HK-2 (cell line): Measurements from ENCODE around the gene SCN5A.

ENCODE experiments used
- DNase-seq: peaks from one replicate; pipeline ENCODE4 v3.0.0-alpha.2; 2018; ENCODE audit not compliant: unreplicated experiment

SCN5A gene

GRCh38 chr3:38600551-38600950, 48.9 kb downstream of the SCN5A start:
- DNase-seq = no peak

- DNase-seq = no peak
These were observed 49.6 kb downstream of the SCN5A start for GRCh38 chr3:38599886-38600285.

GRCh38 chr3:38598791-38599190, 50.7 kb downstream of the SCN5A start:
- DNase-seq = no peak

GRCh38 chr3:38597502-38598060, 51.9 kb downstream of the SCN5A start:
- no peak for DNase-seq

- no peak for DNase-seq
These were observed 54.1 kb downstream of the SCN5A start for GRCh38 chr3:38595393-38595792.

DNA sequence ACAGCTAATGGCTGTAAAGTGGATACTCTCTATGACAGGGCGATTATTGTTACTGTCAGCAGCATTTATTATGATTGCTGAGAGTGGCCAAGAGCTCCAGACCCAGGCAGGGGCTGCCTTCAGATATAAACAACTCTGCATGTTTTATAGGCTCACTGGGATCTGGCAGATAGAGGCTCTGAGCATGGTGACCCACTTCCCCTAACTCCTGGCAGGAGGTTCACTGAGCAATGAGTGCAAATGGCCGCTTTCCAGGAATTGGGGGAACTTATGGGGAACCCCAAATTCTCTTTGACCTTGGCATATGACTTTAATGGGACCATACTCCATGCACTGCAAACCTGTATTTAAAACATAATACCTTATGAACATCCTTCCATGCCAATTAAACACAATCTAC, 59.0 kb downstream of the SCN5A start:
- no peak for DNase-seq

- no peak for DNase-seq
These were observed 60.2 kb downstream of the SCN5A start for GRCh38 chr3:38588995-38589937.

- no peak for DNase-seq
These were observed 61.0 kb downstream of the SCN5A start for GRCh38 chr3:38588371-38588971.

DNA sequence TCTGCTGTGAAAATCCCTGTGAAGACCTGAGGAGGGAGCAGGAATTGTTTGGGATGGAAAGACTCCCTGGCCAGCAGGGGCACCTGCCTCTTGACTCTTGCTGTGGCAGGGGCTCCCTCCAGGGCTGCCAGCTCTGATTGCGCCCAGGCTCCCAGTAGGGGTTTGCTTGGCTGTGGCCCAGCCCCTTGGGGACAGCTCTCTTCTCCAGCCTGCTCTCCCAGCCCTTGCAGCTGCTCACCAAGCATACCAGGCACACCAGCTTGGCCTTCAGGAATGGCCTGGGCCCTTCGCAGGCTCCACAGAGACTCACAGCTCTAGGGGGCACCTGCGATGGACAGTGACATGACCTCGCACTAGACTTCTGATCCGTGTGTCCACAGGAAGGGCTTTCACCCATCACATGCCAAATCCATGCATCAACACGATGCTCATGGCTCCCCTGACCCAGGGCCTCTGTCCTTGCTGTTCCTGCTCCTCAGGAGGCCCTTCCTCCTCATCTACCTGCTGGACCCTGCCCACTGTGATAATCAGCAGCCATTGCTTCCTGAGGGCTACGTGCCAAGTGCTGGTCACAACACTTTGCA, 61.8 kb downstream of the SCN5A start:
- no peak for DNase-seq

DNA sequence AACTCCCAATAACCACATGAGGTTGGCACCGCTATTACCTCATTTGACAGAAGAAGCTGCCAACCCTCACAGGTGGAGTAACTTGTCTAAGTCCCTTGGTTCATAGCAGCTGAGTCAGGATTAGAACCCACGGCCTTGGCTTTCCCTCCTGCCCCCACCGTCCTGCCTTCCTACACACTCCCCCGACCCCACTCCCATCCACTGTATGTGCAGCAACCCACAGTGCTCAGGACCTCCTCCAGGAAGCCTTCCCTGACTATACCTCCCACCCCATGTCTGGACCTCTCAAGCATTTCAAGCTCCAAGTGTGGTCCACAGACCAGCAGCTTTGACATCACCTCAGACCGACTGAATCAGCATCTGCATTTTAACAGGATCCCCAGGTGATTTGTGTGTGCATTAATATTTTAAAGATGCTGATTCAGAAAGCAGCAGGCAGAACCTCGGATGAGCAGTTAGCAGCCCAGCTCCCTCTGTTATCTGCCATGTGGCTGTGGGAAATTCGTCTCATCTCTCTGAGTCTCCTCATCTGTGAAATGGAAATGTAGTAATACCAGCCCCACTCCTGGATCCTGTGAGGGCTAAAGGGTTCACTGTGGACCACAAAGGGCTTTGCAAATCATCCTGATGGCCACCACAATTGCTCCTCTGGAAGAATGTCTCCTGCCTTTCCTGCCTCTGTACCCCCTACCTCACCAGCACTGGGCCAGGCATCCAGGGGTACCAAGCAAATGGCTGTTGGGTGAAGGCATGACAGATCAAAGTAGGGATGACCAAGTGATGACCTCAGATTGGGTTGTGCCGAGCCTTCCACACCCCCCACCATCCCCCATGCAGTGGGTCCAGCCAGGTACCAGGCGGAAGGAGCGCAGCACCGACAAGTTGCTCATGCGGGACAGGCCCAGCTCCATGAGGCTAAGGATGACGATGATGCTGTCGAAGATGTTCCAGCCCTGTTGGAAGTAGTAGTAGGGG, 62.7 kb downstream of the SCN5A start:
- DNase-seq = no peak

DNA sequence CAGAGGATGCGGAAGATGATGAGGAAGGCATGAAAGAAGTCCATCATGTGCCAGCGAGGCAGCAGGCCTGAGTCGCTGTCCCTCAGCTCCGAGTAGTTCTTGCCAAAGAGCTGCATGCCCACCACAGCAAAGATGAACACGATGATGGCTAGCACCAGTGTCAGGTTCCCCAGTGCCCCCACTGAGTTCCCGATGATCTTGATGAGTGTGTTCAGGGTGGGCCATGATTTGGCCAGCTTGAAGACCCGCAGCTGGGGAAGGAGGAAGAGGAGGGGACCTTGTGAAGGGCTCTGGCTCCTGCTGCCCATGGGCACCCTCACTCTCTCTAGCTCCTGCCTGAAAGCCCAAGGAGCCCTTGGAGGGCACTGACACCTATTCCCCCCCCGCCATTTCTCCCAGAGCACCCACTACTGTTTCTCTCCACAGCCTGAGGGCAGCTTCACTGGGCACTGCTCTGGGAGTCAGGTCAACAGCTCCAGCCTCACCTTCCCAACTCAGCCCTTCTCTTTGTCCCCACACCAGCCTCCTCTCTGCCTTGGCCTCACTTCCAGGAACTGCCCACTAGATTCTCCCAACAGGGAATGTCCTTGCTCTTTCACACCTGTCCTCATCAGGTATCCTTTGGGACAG, 63.6 kb downstream of the SCN5A start:
- DNase-seq = no peak

GRCh38 chr3:38583688-38584087, 65.8 kb downstream of the SCN5A start:
- no peak for DNase-seq

- DNase-seq = no peak
These were observed 66.4 kb downstream of the SCN5A start for GRCh38 chr3:38582941-38583645.

DNA sequence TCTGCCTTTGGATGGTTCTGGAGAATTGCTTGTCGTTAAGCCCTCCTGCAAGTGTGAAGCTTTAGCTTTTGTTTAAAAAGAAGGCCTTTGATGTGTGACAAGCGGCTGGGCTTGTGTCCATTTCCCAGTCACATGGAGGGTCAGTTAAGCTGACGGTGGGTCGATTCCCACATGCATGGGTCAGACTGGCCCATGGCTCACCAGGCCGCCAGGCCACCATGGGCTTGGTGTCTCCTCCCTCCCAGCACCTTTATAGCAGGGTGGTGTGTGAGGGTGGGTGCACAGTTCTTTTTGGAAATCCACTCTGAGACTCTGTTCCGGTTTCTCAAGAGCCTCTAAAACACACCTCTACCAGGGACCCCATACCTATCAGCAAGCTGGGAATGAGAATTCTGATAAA, 67.2 kb downstream of the SCN5A start:
- no peak for DNase-seq

GRCh38 chr3:38581774-38582173, 67.7 kb downstream of the SCN5A start:
- DNase-seq = no peak

- no peak for DNase-seq
These were observed 68.8 kb downstream of the SCN5A start for GRCh38 chr3:38580450-38581382.

GRCh38 chr3:38579551-38580449, 69.7 kb downstream of the SCN5A start:
- DNase-seq = no peak

- no peak for DNase-seq
These were observed 70.3 kb downstream of the SCN5A start for GRCh38 chr3:38579141-38579540.
